Hepatocyte (in vitro differentiated cells): ENCODE results near the gene SCN9A.

Experiments used
- CTCF ChIP-seq: fragments of 200-600 bp; sonication (generic); IDR thresholded peaks from 2 replicates; pipeline ENCODE4 v1.5.1; 2016; ENCODE audit warnings: antibody characterized with exemption, mild to moderate bottlenecking; ENCODE audit not compliant: poor library complexity
- EZH2 ChIP-seq: fragments of 200-600 bp; sonication (generic); IDR thresholded peaks from 2 replicates; pipeline ENCODE4 v1.6.1; 2016; ENCODE audit warnings: antibody characterized with exemption, mild to moderate bottlenecking, borderline replicate concordance
- EZH2phosphoT487 ChIP-seq: fragments of 200-600 bp; sonication (generic); IDR thresholded peaks from one replicate; pipeline ENCODE4 v1.6.1; 2018; ENCODE audit warnings: antibody characterized with exemption, mild to moderate bottlenecking, low read depth, moderate library complexity; ENCODE audit not compliant: unreplicated experiment, severe bottlenecking

DNA sequence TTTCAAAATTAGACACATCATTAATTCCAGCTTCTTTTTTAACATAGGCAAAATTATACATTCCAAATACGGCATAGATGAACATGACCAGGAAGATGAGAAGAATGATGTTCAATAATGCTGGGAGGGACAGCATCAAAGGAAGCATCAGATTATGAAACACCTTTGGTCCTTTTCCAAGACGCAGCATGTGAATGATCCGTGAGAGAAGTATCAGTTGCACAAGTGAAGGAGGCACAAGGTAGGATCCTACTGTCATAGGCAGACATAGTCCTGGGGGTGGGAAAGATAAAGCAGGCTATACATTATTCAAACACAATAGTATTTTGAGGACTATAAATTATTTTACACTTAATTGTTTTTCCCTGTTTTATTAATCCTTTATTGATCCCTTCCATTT, 30.6 kb upstream of the SCN9A start:
- TF ChIP-seq CTCF (no peak), EZH2 (no peak), EZH2phosphoT487 (no peak)
